Measurements from ENCODE around the gene LRFN2.

DNA sequence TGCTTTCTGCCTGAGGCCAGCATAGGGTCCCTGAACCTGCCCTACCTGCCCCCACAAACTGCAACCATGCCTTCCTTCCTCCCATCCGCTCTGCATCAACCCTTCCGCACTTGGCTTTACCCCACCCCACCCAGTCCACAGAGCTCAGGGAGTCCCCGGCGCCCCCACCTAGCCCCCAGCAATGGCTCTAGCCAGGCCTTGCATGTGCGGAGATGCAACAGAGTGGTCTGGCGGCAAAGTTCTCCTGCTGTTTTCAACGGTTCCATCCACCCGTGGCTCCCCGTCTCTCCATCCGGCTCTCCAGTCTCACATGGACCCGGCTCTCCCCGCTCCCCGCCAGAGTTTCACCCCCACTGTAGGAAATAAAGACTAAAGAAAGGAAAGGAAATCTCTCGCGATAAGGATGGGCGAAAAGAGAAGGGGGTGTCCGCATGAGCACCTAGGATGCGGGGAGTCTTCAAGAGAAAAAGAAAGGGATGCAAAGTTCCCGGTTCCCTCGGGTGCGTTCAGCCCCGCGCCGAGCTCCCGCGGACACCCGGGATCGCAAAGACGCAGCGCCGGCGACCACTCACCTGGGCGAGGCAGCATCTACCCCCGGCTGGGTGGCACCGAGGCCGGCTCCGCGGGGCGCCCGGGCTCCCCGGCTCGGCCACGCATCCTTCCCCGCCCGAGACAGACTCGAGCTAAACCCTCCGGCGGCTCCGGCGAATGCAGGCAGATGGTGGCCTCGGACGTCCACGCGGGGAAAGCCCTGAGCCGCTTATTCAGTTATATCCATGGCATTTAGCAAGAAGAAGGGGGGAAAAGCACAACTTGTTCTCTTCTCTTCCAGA is 579 bp downstream of the LRFN2 start:
- no peak for TF ChIP-seq POLR2A (IDR thresholded peaks at IDR 0.05)
- TF ChIP-seq, protein P1, sequence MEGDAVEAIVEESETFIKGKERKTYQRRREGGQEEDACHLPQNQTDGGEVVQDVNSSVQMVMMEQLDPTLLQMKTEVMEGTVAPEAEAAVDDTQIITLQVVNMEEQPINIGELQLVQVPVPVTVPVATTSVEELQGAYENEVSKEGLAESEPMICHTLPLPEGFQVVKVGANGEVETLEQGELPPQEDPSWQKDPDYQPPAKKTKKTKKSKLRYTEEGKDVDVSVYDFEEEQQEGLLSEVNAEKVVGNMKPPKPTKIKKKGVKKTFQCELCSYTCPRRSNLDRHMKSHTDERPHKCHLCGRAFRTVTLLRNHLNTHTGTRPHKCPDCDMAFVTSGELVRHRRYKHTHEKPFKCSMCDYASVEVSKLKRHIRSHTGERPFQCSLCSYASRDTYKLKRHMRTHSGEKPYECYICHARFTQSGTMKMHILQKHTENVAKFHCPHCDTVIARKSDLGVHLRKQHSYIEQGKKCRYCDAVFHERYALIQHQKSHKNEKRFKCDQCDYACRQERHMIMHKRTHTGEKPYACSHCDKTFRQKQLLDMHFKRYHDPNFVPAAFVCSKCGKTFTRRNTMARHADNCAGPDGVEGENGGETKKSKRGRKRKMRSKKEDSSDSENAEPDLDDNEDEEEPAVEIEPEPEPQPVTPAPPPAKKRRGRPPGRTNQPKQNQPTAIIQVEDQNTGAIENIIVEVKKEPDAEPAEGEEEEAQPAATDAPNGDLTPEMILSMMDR (IDR thresholded peaks at IDR 0.05), result no peak
